Heart left ventricle (tissue), 13 donors: ENCODE measurements around the gene NKAPL.

Experiments used
- POLR2A ChIP-seq, 2 donors: fragments of 450-650 bp; IDR thresholded peaks; one replicate each; pipeline ENCODE4 v1.6.1; 2017; ENCODE audit warnings: antibody characterized with exemption in 2 of 2, mild to moderate bottlenecking in 2 of 2, moderate library complexity in 2 of 2
- TF ChIP-seq, protein P1 (sequence below), 12 donors: fragments of 200-600 bp; sonication (generic) in 4 of 12; IDR thresholded peaks; one replicate each; pipeline versions ENCODE4 v1.5.0 to v1.8.0; 2018 to 2022; ENCODE audit warnings: antibody characterized with exemption in 12 of 12, mild to moderate bottlenecking in 5 of 12
- donor health status: ischemic (EF 13 %, LVEDD 7.1; RV severe dilation, severe dysfunction).
- donor health status: DM: no; HTN: yes; CAD: no.
- donor health status: DM: no; HTN: no; CAD: no.
- donor health status: ischemic (EF 25% LVEDD 6.9; RV normal size, moderate dysfunction).
- donor health status: ischemic (EF 25% LVEDD 5.7; RV mildly dilated, moderate dysfunction).
- donor health status: ischemic (EF 35%, LVEDD 5.7; RV mildly dilated, moderate dysfunction).
- donor health status: nonischemic (EF 11% LVEDD 7.7; RV severe dilation, severe dysfunction).
- donor health status: DM: yes; HTN: yes; CAD: no.
- donor health status: PGD.
- donor health status: ischemic (EF 29% LVEDD 5.4; RV normal size, mild dysfunction).
- donor health status: nonischemic (EF 23%, LVEDD 6.1; RV moderate dilation, normal function).

- TF ChIP-seq, protein P1, sequence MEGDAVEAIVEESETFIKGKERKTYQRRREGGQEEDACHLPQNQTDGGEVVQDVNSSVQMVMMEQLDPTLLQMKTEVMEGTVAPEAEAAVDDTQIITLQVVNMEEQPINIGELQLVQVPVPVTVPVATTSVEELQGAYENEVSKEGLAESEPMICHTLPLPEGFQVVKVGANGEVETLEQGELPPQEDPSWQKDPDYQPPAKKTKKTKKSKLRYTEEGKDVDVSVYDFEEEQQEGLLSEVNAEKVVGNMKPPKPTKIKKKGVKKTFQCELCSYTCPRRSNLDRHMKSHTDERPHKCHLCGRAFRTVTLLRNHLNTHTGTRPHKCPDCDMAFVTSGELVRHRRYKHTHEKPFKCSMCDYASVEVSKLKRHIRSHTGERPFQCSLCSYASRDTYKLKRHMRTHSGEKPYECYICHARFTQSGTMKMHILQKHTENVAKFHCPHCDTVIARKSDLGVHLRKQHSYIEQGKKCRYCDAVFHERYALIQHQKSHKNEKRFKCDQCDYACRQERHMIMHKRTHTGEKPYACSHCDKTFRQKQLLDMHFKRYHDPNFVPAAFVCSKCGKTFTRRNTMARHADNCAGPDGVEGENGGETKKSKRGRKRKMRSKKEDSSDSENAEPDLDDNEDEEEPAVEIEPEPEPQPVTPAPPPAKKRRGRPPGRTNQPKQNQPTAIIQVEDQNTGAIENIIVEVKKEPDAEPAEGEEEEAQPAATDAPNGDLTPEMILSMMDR (IDR thresholded peaks at IDR 0.05): no peak
- no peak for TF ChIP-seq POLR2A (IDR thresholded peaks at IDR 0.05)
Measured at GRCh38 chr6:28240471-28240870, 18.6 kb upstream of the NKAPL start.
